H1 (cell line): Measurements from ENCODE around the gene YPEL5.
A peak's percentile ranks its signal among the peaks of the same experiment; 100 is the strongest.

Experiments
- CTCF ChIP-seq, 3 experiments: IDR thresholded peaks; 1 replicate in 2 of 3; 2 replicates in 1 of 3; pipeline versions ENCODE4 v1.5.1 to v1.6.1; 2011; ENCODE audit warnings: low read length in 3 of 3, mild to moderate bottlenecking in 3 of 3, inconsistent platforms in 2 of 3, low read depth in 1 of 3, moderate library complexity in 1 of 3; ENCODE audit not compliant: insufficient read depth in 1 of 3; ENCODE audit errors: control extremely low read depth in 1 of 3
- EGR1 ChIP-seq: IDR thresholded peaks from 2 replicates; pipeline ENCODE4 v1.6.1; 2011; ENCODE audit warnings: low read depth, low read length, borderline replicate concordance
- EP300 ChIP-seq, 2 experiments: IDR thresholded peaks; 1 replicate in 1 of 2; 2 replicates in 1 of 2; pipeline ENCODE4 v1.6.1; 2011 to 2012; ENCODE audit warnings: low read depth in 2 of 2, low read length in 2 of 2, mild to moderate bottlenecking in 2 of 2, borderline replicate concordance in 1 of 2, inconsistent platforms in 1 of 2, moderate library complexity in 1 of 2
- MAX ChIP-seq: IDR thresholded peaks from 2 replicates; pipeline ENCODE4 v1.6.1; 2012; ENCODE audit warnings: inconsistent platforms
- POLR2A ChIP-seq, 2 experiments: IDR thresholded peaks; 1 replicate in 1 of 2; 2 replicates in 1 of 2; pipeline ENCODE4 v1.6.1; 2011; ENCODE audit warnings: low read depth in 2 of 2, low read length in 2 of 2, mild to moderate bottlenecking in 2 of 2; ENCODE audit errors: control extremely low read depth in 1 of 2
- POLR2AphosphoS5 ChIP-seq: IDR thresholded peaks from 2 replicates; pipeline ENCODE4 v1.6.1; 2011; ENCODE audit warnings: low read depth, low read length
- SIX5 ChIP-seq: IDR thresholded peaks from 2 replicates; pipeline ENCODE4 v1.6.1; 2011; ENCODE audit warnings: mild to moderate bottlenecking, low read depth, low read length
- USF2 ChIP-seq: IDR thresholded peaks from 2 replicates; pipeline ENCODE4 v1.6.1; 2011; ENCODE audit warnings: low read length, improper control_type of control experiment

GRCh38 chr2:30115141-30115980, 31.4 kb upstream of the YPEL5 start:
- TF ChIP-seq POLR2AphosphoS5 = no peak
- TF ChIP-seq CTCF (IDR thresholded peaks at IDR 0.05; ENCODE audit: control extremely low read depth in 1 of 3, insufficient read depth in 1 of 3, low read depth in 1 of 3, low read length in 3 of 3) = peak; percentile 91 to 99 (median 94)
- no peak for TF ChIP-seq POLR2A (IDR thresholded peaks at IDR 0.05; ENCODE audit: control extremely low read depth in 1 of 2, low read depth in 2 of 2, low read length in 2 of 2)
- TF ChIP-seq MAX = peak; percentile 25; the same call in 1 of the 2 replicates
- no peak for TF ChIP-seq EGR1
- no peak for TF ChIP-seq USF2
- TF ChIP-seq SIX5 = no peak
- TF ChIP-seq EP300 (IDR thresholded peaks at IDR 0.05; ENCODE audit: borderline replicate concordance in 1 of 2, low read depth in 2 of 2, low read length in 2 of 2) = no peak
